Suprapubic skin (tissue), 4 donors: ENCODE data around the gene GJB3. TPM values are rescaled to one million over a fixed set of nuclear protein-coding genes. Genes with fewer than 3 reads are reported as not detected.
"Not testable (repeated sequence)": the region's sequence is repeated elsewhere in the genome, so short reads cannot be mapped to it uniquely, and the experiment has no call there.

Source experiments
- DNase-seq, 2 donors: peaks; one replicate each; pipeline ENCODE4 v3.0.0-alpha.2; 2019; ENCODE audit warnings: low spot score in 2 of 2
- H3K27ac ChIP-seq: fragments of 200-600 bp; sonication (generic); one replicate; pipeline ENCODE4 v1.5.1; 2019
- H3K27me3 ChIP-seq: fragments of 200-600 bp; sonication (generic); one replicate; pipeline ENCODE4 v1.5.1; 2019
- H3K36me3 ChIP-seq: fragments of 200-600 bp; sonication (generic); one replicate; pipeline ENCODE4 v1.5.1; 2019
- H3K4me1 ChIP-seq: fragments of 200-600 bp; sonication (generic); one replicate; pipeline ENCODE4 v1.5.1; 2019
- H3K4me3 ChIP-seq: fragments of 200-600 bp; sonication (generic); one replicate; pipeline ENCODE4 v1.5.1; 2019; ENCODE audit warnings: mild to moderate bottlenecking
- H3K9me3 ChIP-seq: fragments of 200-600 bp; sonication (generic); one replicate; pipeline ENCODE4 v1.5.1; 2019
- EP300 ChIP-seq: sonication (generic); formaldehyde crosslinking; IDR thresholded peaks from one replicate; pipeline ENCODE4 v1.6.1; 2017; ENCODE audit warnings: antibody characterized with exemption
- POLR2A ChIP-seq, 2 donors: fragments of 450-650 bp; IDR thresholded peaks; one replicate each; pipeline ENCODE4 v1.6.1; 2017; ENCODE audit warnings: antibody characterized with exemption in 2 of 2, mild to moderate bottlenecking in 2 of 2, moderate library complexity in 2 of 2
- POLR2AphosphoS5 ChIP-seq, 3 donors: sonication (generic); formaldehyde crosslinking; IDR thresholded peaks; one replicate each; pipeline ENCODE4 v1.6.1; 2017; ENCODE audit warnings: antibody characterized with exemption in 3 of 3
- WGBS: methylation state at CpG from one replicate; pipeline ENCODE4 v1.1.5; 2018; 5-methylcytosine and 5-hydroxymethylcytosine counted together
- total RNA-seq, 4 donors: library from RNA; depleted of rRNA; stranded (reverse); fragments of >200 nt; gene quantifications; one replicate each; pipeline ENCODE4 v1.1.0, GENCODE V29; 2016
- TF ChIP-seq, protein P1 (sequence below), 2 donors: fragments of 200-600 bp in 1 of 2; fragments of 450-650 bp in 1 of 2; sonication (generic) in 1 of 2; IDR thresholded peaks; one replicate each; pipeline ENCODE4 v1.5.1; 2016 to 2019; ENCODE audit warnings: antibody characterized with exemption in 2 of 2, mild to moderate bottlenecking in 1 of 2, moderate library complexity in 1 of 2

GJB3 gene
- total RNA-seq, 4 donors from 2014 or later, result 76.0 to 268 (median 186) TPM

DNA sequence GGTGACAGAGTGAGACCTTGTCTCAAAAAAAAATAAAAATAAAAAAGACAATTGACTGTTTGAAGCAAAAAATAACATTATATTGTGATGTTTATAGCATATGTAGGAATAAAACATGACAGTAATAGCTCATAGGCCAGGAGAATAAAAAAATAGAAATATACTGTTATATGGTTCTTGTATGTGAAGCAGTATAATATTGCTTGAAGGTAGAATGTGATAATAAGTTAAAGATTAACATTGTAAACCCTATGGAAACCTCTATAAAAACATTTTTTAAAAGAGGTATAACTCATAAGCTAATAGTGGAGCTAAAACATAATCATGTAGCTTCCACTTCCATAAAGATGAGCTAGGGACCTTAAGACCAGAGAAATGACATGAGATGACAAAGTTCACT lies 35.3 kb downstream of the GJB3 start:
- Histone ChIP-seq H3K4me3 (no peak overlapping the region), H3K27me3 (no peaks in the 10 kb centered on the region), H3K36me3 (no peaks in the 10 kb centered on the region), H3K4me1 (no peaks in the 10 kb centered on the region), H3K27ac (no peak overlapping the region), H3K9me3 (no peaks in the 10 kb centered on the region)
- TF ChIP-seq POLR2AphosphoS5 (IDR thresholded peaks at IDR 0.05) (no peak), POLR2A (IDR thresholded peaks at IDR 0.05) (no peak), EP300 (no peak)
- TF ChIP-seq, protein P1, sequence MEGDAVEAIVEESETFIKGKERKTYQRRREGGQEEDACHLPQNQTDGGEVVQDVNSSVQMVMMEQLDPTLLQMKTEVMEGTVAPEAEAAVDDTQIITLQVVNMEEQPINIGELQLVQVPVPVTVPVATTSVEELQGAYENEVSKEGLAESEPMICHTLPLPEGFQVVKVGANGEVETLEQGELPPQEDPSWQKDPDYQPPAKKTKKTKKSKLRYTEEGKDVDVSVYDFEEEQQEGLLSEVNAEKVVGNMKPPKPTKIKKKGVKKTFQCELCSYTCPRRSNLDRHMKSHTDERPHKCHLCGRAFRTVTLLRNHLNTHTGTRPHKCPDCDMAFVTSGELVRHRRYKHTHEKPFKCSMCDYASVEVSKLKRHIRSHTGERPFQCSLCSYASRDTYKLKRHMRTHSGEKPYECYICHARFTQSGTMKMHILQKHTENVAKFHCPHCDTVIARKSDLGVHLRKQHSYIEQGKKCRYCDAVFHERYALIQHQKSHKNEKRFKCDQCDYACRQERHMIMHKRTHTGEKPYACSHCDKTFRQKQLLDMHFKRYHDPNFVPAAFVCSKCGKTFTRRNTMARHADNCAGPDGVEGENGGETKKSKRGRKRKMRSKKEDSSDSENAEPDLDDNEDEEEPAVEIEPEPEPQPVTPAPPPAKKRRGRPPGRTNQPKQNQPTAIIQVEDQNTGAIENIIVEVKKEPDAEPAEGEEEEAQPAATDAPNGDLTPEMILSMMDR (IDR thresholded peaks at IDR 0.05), result no peak
- DNase-seq, result no peak

DNA sequence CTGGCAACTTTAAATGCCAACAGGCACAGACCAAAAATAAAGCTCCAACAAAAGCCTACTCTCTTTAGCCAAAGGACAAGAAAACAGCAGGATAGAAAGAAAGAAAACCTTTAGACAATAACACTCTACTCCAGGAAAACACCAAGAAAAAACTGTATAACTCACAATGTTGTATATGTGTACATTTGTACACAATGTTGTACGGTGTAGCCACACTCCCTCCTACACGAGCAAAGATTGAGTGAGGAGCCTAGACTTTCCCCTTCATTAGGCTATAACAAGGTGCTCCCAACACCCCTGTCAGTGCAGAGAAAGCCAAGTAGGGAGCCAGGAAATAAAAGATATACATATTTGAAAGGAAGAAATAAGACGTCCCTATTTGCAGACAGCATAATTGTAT lies 35.8 kb downstream of the GJB3 start:
- WGBS, result 80% methylated on average over 3 of the region's 3 CpGs
- no peaks in the 10 kb centered on the region for H3K4me1 ChIP-seq
- H3K9me3 ChIP-seq, result no peaks in the 10 kb centered on the region
- H3K27me3 ChIP-seq, result no peaks in the 10 kb centered on the region
- TF ChIP-seq POLR2AphosphoS5 (IDR thresholded peaks at IDR 0.05), result no peak
- no peak overlapping the region for H3K27ac ChIP-seq
- H3K4me3 ChIP-seq, result no peak overlapping the region
- H3K36me3 ChIP-seq, result no peaks in the 10 kb centered on the region
- DNase-seq, result no peak

DNA sequence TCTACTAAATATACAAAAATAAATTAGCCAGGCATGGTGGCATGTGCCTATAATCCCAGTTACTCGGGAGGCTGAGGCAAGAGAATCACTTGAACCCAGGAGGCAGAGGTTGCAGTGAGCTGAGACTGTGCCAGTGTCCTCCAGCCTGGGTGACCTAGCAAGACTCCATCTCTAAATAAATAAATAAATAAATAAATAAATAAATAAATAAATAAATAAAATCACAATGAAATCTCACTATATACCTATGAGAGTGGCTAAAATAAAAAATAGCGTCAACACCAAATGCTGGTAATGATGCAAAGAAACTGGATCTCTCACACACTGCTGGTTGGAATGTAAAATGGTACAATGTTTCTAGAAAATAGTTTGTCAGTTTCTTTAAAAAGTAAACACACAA lies 37.8 kb downstream of the GJB3 start:
- not testable (repeated sequence) for H3K27me3 ChIP-seq, DNase-seq, H3K4me3 ChIP-seq, H3K9me3 ChIP-seq, H3K4me1 ChIP-seq, H3K27ac ChIP-seq, H3K36me3 ChIP-seq
- 91% methylated on average over 2 of the region's 2 CpGs for WGBS

DNA sequence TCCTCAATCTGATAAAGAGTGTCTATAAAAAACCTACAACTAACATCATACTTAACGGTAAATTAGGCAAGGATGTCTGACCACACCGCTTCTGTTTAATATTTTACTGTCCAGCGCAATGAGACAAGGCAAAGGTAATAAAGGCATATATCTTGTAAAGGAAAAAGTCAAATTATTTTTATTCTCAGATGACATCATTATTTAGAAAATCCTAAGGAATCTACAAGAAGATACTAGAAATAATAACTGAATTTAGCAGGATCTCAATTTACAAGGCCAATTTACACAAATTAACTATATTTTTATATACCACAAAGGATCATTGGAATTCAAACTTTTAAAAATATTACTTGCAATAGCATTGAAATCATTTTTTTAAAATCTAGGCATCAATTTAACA lies 41.2 kb downstream of the GJB3 start:
- TF ChIP-seq POLR2A (IDR thresholded peaks at IDR 0.05) (no peak), EP300 (no peak), POLR2AphosphoS5 (IDR thresholded peaks at IDR 0.05) (no peak)
- TF ChIP-seq, protein P1 (IDR thresholded peaks at IDR 0.05), result no peak
- H3K27me3 ChIP-seq, result no peaks in the 10 kb centered on the region
- H3K27ac ChIP-seq, result no peak overlapping the region
- H3K4me1 ChIP-seq, result no peaks in the 10 kb centered on the region
- DNase-seq, result no peak
- H3K4me3 ChIP-seq, result no peak overlapping the region
- no peaks in the 10 kb centered on the region for H3K9me3 ChIP-seq
- no peaks in the 10 kb centered on the region for H3K36me3 ChIP-seq
- 86% methylated on average over 3 of the region's 3 CpGs for WGBS

DNA sequence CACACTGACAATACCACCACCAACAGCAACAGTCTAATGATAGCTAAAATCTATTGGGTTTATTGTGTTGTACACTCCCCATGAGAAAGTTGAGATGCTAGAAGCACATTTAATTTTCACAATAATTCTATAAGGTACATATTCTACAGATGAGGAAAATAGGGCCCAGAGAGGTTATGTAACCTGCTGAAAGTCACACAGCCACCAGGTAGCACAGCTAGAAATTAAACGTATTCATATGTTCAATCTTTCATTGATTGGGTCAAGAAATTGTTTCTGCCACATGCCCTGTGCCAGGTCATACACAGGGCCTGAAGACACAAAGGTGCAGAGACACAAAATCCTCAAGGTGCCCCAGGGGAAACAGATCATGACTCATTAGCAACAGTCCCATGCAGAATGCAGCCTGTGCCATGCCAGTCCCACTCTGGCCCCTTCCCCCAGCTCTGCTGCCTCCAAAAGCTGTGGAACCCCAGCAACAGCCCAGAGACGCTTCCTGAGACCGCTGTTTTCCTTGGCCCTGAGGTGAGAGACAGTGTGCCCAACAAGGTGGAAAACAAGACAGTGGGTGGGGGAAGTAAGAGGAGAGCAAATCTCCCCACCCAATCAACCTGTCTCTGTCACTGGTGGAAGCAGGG lies 43.9 kb downstream of the GJB3 start:
- peak in 1 of 2 donors; percentile 40 for DNase-seq
- WGBS, result 95% methylated on average over 3 of the region's 3 CpGs
- Histone ChIP-seq H3K27ac (no peak overlapping the region), H3K4me3 (no peak overlapping the region), H3K36me3 (no peaks in the 10 kb centered on the region), H3K27me3 (no peaks in the 10 kb centered on the region), H3K9me3 (no peaks in the 10 kb centered on the region), H3K4me1 (no peaks in the 10 kb centered on the region)
- TF ChIP-seq EP300 (no peak), POLR2A (IDR thresholded peaks at IDR 0.05) (no peak), POLR2AphosphoS5 (IDR thresholded peaks at IDR 0.05) (no peak)
- TF ChIP-seq, protein P1 (IDR thresholded peaks at IDR 0.05), result no peak

DNA sequence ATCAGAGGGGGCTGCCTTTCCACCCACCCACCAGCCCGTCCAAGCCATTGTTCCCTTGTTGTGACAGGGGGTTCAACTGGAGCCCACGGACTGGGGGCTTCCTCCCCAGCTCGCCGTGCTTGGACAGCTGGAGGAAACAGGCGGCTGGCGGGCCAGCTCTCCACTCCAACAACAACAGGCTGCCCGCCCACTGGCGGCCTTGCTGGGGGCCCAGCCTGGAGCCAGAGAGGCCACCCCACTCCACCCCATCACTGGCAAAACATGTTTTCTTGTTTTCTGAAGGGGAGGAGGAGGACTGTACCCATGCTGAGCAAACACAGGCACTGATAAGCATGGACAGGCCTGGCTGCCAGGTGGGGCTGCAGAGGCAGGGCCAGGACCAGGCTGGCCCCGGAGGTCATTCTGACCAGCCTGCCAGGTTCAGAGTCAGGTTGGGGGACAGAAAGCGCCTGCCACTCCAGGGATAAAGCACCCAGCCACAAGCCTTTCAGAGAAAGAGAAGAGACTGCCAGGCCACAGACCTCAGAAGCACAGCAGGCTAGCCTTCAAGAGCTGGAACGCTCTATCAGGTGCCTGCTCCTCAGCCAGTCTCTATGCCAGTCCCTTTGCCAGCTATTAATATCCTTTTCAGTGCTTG lies 44.6 kb downstream of the GJB3 start:
- 58% methylated on average over 4 of the region's 11 CpGs for WGBS
- DNase-seq, result peak in 1 of 2 donors; percentile 65

More for the DNA sequence above, 44.6 kb downstream of the GJB3 start:
- H3K27me3 ChIP-seq, result no peaks in the 10 kb centered on the region
- H3K36me3 ChIP-seq, result no peaks in the 10 kb centered on the region
- H3K27ac ChIP-seq, result no peak overlapping the region
- no peak for TF ChIP-seq POLR2A (IDR thresholded peaks at IDR 0.05)
- TF ChIP-seq EP300, result no peak
- TF ChIP-seq, protein P1 (IDR thresholded peaks at IDR 0.05), result no peak
- TF ChIP-seq POLR2AphosphoS5 (IDR thresholded peaks at IDR 0.05), result no peak
- H3K9me3 ChIP-seq, result no peaks in the 10 kb centered on the region
- no peaks in the 10 kb centered on the region for H3K4me1 ChIP-seq
- H3K4me3 ChIP-seq, result no peak overlapping the region
